ENCODE results near the gene ALS2CL. TPM values are rescaled to one million over a fixed set of nuclear protein-coding genes. Genes with fewer than 3 reads are reported as not detected.

ALS2CL gene
- total and polyA plus RNA-seq, 2 experiments from 2014 or later: 3.4 to 11.8 TPM

DNA sequence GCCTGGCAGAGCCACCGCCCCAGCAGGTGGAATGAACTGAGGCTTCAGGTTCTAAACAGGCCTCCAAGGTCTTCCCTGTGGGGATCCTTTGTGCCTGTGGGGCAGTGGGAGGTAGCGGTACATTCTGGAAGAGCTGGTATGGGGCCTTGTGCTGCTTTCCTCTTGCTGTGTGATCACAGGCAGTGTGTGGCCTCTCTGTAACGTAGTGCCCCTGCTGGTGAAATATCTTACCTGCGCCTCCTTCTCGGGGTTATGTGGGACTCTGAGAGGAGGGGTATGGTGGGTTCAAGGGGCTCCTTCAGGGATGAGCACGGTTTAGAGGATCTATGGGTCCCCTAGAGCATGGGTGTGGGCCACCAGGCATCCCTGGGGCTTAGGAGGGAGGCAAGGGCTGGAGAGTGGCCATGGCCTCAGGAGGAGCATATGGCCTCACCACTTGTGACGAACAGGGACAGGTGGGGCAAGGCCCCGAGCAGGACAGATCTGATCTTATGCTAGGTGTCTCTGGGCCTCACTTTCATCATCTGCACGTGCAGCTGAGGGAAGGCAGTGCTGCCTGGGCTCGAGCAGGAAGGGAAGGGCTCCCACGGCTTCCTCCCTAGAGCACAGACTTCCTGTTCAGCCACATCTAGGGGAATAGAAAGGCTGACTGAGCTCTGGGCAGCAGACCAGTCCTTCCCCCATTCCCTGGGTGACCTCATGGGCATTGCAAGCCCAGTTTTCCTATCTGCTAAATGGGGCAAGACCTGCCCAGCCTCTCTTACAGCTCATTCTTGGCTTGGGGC lies 1.9 kb upstream of the ALS2CL start:
- no peaks in the 10 kb centered on the region for H4K20me1 ChIP-seq (replicated peaks; ENCODE audit: insufficient read depth)
- H3K27ac ChIP-seq (ENCODE audit: low read depth): no peak overlapping the region
- no peak overlapping the region for H3K4me3 ChIP-seq
- H3K27me3 ChIP-seq (ENCODE audit: insufficient read depth): peaks cover 30% of the 10 kb centered on the region
- peaks cover 15% of the 10 kb centered on the region for H3K4me1 Mint-ChIP-seq
- peaks cover 33% of the 10 kb centered on the region for H3K27me3 Mint-ChIP-seq (ENCODE audit: insufficient read depth, low read depth, poor library complexity)
- no peaks in the 10 kb centered on the region; the same call in 2 of the 3 replicates for H3K36me3 Mint-ChIP-seq (ENCODE audit: low read depth)
- no peaks in the 10 kb centered on the region for H3F3A ChIP-seq (replicated peaks; ENCODE audit: low read depth)
- no peak overlapping the region for H2AFZ ChIP-seq
- no peak overlapping the region for H3K4me2 ChIP-seq
- no peak for TF ChIP-seq STAT1 (IDR thresholded peaks at IDR 0.05; ENCODE audit: unreplicated experiment)
- TF ChIP-seq EZH2phosphoT487 (IDR thresholded peaks at IDR 0.05; ENCODE audit: unreplicated experiment): no peak
- TF ChIP-seq ZNF114 (CRISPR knock-in tag; IDR thresholded peaks at IDR 0.05): no peak
- no peak for TF ChIP-seq EZH2 (IDR thresholded peaks at IDR 0.05; ENCODE audit: low read depth, unreplicated experiment)
- TF ChIP-seq, protein P1, sequence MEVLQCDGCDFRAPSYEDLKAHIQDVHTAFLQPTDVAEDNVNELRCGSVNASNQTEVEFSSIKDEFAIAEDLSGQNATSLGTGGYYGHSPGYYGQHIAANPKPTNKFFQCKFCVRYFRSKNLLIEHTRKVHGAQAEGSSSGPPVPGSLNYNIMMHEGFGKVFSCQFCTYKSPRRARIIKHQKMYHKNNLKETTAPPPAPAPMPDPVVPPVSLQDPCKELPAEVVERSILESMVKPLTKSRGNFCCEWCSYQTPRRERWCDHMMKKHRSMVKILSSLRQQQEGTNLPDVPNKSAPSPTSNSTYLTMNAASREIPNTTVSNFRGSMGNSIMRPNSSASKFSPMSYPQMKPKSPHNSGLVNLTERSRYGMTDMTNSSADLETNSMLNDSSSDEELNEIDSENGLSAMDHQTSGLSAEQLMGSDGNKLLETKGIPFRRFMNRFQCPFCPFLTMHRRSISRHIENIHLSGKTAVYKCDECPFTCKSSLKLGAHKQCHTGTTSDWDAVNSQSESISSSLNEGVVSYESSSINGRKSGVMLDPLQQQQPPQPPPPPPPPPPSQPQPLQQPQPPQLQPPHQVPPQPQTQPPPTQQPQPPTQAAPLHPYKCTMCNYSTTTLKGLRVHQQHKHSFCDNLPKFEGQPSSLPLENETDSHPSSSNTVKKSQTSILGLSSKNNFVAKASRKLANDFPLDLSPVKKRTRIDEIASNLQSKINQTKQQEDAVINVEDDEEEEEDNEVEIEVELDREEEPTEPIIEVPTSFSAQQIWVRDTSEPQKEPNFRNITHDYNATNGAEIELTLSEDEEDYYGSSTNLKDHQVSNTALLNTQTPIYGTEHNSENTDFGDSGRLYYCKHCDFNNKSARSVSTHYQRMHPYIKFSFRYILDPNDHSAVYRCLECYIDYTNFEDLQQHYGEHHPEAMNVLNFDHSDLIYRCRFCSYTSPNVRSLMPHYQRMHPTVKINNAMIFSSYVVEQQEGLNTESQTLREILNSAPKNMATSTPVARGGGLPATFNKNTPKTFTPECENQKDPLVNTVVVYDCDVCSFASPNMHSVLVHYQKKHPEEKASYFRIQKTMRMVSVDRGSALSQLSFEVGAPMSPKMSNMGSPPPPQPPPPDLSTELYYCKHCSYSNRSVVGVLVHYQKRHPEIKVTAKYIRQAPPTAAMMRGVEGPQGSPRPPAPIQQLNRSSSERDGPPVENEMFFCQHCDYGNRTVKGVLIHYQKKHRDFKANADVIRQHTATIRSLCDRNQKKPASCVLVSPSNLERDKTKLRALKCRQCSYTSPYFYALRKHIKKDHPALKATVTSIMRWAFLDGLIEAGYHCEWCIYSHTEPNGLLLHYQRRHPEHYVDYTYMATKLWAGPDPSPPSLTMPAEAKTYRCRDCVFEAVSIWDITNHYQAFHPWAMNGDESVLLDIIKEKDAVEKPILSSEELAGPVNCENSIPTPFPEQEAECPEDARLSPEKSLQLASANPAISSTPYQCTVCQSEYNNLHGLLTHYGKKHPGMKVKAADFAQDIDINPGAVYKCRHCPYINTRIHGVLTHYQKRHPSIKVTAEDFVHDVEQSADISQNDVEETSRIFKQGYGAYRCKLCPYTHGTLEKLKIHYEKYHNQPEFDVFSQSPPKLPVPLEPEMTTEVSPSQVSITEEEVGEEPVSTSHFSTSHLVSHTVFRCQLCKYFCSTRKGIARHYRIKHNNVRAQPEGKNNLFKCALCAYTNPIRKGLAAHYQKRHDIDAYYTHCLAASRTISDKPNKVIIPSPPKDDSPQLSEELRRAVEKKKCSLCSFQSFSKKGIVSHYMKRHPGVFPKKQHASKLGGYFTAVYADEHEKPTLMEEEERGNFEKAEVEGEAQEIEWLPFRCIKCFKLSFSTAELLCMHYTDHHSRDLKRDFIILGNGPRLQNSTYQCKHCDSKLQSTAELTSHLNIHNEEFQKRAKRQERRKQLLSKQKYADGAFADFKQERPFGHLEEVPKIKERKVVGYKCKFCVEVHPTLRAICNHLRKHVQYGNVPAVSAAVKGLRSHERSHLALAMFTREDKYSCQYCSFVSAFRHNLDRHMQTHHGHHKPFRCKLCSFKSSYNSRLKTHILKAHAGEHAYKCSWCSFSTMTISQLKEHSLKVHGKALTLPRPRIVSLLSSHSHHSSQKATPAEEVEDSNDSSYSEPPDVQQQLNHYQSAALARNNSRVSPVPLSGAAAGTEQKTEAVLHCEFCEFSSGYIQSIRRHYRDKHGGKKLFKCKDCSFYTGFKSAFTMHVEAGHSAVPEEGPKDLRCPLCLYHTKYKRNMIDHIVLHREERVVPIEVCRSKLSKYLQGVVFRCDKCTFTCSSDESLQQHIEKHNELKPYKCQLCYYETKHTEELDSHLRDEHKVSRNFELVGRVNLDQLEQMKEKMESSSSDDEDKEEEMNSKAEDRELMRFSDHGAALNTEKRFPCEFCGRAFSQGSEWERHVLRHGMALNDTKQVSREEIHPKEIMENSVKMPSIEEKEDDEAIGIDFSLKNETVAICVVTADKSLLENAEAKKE (CRISPR knock-in tag; IDR thresholded peaks at IDR 0.05): no peak
- TF ChIP-seq, protein P2, sequence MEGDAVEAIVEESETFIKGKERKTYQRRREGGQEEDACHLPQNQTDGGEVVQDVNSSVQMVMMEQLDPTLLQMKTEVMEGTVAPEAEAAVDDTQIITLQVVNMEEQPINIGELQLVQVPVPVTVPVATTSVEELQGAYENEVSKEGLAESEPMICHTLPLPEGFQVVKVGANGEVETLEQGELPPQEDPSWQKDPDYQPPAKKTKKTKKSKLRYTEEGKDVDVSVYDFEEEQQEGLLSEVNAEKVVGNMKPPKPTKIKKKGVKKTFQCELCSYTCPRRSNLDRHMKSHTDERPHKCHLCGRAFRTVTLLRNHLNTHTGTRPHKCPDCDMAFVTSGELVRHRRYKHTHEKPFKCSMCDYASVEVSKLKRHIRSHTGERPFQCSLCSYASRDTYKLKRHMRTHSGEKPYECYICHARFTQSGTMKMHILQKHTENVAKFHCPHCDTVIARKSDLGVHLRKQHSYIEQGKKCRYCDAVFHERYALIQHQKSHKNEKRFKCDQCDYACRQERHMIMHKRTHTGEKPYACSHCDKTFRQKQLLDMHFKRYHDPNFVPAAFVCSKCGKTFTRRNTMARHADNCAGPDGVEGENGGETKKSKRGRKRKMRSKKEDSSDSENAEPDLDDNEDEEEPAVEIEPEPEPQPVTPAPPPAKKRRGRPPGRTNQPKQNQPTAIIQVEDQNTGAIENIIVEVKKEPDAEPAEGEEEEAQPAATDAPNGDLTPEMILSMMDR (conservative IDR thresholded peaks at IDR 0.05; ENCODE audit: low read depth in 2 of 2): peak; percentile 74 to 78
- TF ChIP-seq POLR2AphosphoS5 (IDR thresholded peaks at IDR 0.05; ENCODE audit: low read depth): no peak
- no peak for TF ChIP-seq ZNF331 (CRISPR knock-in tag; IDR thresholded peaks at IDR 0.05; ENCODE audit: low read depth)
- no peaks in the 10 kb centered on the region for H3K9me3 Mint-ChIP-seq
- no peaks in the 10 kb centered on the region; the same call in 1 of the 2 replicates for H3K4me1 ChIP-seq (ENCODE audit: insufficient read depth)
- peak; percentile 88 for DNase-seq (ENCODE audit: low spot score)
- H3K79me2 ChIP-seq (replicated peaks; ENCODE audit: insufficient read depth): no peaks in the 10 kb centered on the region
- H3K4me3 Mint-ChIP-seq: no peak overlapping the region
- no peaks in the 10 kb centered on the region for H3K36me3 ChIP-seq (ENCODE audit: insufficient read depth)
- no peak overlapping the region for H3K27ac Mint-ChIP-seq
- peak; percentile 55 for ATAC-seq
- H3K9me2 ChIP-seq (ENCODE audit: insufficient read depth): no peaks in the 10 kb centered on the region

Measured in GM23338 (cell line).